Tibial nerve (tissue), 4 donors: Measurements from ENCODE around the gene MACO1.

Source experiments
- CTCF ChIP-seq, 5 experiments: fragments of 200-600 bp in 3 of 5; fragments of 450-650 bp in 2 of 5; sonication (generic) in 3 of 5; IDR thresholded peaks; one replicate each; pipeline ENCODE4 v1.5.1; 2016 to 2019; ENCODE audit warnings: antibody characterized with exemption in 5 of 5, mild to moderate bottlenecking in 3 of 5, moderate library complexity in 2 of 5
- EP300 ChIP-seq, 2 donors: sonication (generic); formaldehyde crosslinking; IDR thresholded peaks; one replicate each; pipeline ENCODE4 v1.6.1; 2017; ENCODE audit warnings: antibody characterized with exemption in 2 of 2, mild to moderate bottlenecking in 1 of 2
- POLR2A ChIP-seq, 2 donors: fragments of 450-650 bp; IDR thresholded peaks; one replicate each; pipeline ENCODE4 v1.6.1; 2017; ENCODE audit warnings: antibody characterized with exemption in 2 of 2, mild to moderate bottlenecking in 2 of 2, moderate library complexity in 2 of 2

DNA sequence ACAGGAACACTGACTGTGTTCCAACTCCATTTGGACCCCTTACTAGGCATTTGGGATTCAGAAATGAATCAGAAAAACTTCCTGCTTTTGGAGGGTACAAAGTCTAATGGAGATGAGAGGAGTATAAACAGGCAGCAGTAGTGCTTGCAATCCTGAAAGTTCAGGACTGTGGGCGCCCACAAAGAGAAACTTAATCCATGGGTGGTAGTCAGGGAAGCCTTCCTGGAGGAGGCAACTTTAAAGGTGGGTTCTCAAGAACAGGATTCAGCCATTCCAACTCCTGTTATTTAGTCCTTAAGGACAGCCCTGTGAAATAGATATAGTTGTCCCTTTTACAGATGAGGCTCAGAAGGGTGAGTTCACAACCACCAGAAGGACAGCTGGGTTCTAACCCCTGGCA is 110.7 kb downstream of the MACO1 start:
- TF ChIP-seq CTCF (IDR thresholded peaks at IDR 0.05) (no peak), EP300 (IDR thresholded peaks at IDR 0.05) (no peak), POLR2A (IDR thresholded peaks at IDR 0.05) (no peak)
